NCI-H1417 (cell line): ENCODE measurements around the gene SDK1.
"Not testable (repeated sequence)": the region's sequence is repeated elsewhere in the genome, so short reads cannot be mapped to it uniquely, and the experiment has no call there.

ENCODE experiments used
- DNase-seq, 3 experiments: peaks; one replicate each; lab custom pipeline; 2025; lab: John Stamatoyannopoulos, UW

Gene SDK1

DNA sequence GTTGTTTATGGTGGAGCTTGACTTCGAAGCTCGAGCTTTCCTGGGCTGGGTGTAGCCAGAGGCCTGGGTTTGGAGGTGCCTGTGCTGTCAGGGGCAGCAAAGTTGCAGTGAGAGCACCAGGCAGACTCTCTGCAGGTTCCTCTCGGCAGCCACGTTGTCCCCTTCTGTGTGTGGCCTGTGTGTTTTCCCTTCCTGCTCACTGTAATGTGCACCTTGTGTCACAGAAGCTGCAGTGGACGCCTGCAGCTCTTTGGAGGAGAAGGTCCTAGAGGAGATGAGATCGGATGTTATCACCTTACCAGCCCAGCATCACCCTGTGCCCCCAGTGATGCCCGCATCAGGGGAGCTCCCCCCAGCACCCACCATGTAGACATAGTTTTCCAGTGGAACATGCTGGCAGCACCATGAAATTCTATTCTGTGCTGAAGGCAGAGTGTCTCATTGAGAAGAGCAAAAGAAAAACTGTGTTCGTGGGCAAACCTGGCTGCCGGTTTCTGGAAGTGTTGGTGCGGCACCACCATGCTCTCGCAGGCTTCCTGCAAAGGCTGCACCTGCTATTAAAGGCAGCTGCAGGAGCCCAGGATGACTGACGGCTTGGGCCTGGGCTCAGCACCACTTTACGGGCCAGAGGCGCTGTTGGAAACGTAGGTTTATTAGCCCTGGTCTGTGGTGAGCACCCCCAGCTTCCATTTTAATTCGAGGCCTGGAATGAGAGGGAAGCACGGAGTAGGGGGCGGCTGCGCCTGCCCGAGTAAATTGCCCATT lies 771.3 kb downstream of the SDK1 start:
- peak in 1 of 3 experiments; percentile 19 for DNase-seq

- no peak for DNase-seq
Measured at GRCh38 chr7:4073052-4073451, 772.0 kb downstream of the SDK1 start.

DNA sequence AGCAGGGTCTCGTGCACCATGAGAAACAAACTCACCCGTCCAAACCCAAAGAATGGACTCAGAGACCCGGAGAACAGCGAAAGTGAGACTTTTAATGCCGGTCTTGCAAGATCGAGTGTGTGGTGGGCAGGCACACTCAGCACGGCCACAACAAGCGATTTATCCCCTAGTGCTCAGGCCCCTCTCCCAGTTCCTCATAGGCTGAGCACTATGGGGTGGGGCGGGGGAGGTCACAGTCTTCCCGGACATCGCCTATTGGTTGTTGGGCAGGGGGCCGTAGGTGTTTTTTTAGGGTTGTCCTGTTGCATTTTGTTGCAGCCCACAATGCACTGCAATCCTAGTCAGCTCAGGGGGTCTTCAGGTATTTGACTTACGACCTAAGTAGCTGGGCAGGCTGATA lies 772.7 kb downstream of the SDK1 start:
- no peak for DNase-seq

- no peak for DNase-seq
Measured at GRCh38 chr7:4074407-4074806, 773.4 kb downstream of the SDK1 start.

DNA sequence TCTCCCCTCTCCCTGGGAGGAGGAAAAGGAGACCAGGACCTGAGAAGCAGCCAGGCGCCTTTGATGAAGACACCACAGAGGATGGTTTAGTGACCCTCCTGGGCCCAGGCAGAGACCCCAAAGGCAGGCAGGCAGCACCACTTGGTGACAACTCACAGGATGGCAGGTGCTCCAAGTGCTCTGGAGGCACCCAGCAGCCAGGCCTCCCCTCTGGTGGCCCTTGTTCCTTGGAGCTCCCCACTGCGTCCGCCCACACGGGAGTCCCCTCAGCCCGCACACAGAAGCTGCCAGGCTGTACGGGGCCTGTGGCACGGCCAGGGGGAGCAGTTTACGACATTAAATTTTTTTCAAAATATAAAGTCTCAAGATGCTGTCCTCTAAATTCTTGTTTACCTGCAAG lies 773.9 kb downstream of the SDK1 start:
- peak in 1 of 3 experiments; percentile 5 for DNase-seq

GRCh38 chr7:4076701-4077294 lies 775.7 kb downstream of the SDK1 start:
- DNase-seq: no peak

DNA sequence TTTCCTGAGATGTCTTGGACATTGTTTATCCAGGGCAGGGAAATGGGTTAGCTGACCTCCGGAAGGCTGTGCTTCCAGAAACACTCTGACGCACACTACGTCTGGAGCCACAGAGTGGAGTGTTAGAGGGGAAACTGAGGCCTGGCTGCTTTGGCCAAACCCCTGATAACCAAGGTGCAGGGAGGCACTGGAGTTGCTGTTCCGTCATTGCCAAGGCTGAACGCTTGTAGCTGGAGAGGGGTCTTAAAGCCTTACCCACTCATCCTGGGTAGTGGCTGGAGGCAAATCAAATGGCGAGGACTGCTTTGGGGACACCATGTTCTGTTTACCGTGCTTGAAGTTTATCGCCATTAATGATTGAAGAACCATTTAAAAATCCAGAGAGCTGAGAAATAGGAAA lies 776.9 kb downstream of the SDK1 start:
- DNase-seq: no peak

- no peak for DNase-seq
Measured at GRCh38 chr7:4078580-4078979, 777.5 kb downstream of the SDK1 start.

- DNase-seq: no peak
Measured at GRCh38 chr7:4079366-4079765, 778.3 kb downstream of the SDK1 start.

- no peak for DNase-seq
Measured at GRCh38 chr7:4079956-4080355, 778.9 kb downstream of the SDK1 start.

GRCh38 chr7:4080954-4081353 lies 779.9 kb downstream of the SDK1 start:
- no peak for DNase-seq

GRCh38 chr7:4083513-4083912 lies 782.5 kb downstream of the SDK1 start:
- DNase-seq: no peak

- peak in 1 of 3 experiments; percentile 17 for DNase-seq
Measured at GRCh38 chr7:4084271-4084670, 783.2 kb downstream of the SDK1 start.

- DNase-seq: no peak
Measured at GRCh38 chr7:4085937-4086691, 785.1 kb downstream of the SDK1 start.

GRCh38 chr7:4086723-4087122 lies 785.7 kb downstream of the SDK1 start:
- no peak for DNase-seq

GRCh38 chr7:4091767-4092166 lies 790.7 kb downstream of the SDK1 start:
- no peak for DNase-seq

DNA sequence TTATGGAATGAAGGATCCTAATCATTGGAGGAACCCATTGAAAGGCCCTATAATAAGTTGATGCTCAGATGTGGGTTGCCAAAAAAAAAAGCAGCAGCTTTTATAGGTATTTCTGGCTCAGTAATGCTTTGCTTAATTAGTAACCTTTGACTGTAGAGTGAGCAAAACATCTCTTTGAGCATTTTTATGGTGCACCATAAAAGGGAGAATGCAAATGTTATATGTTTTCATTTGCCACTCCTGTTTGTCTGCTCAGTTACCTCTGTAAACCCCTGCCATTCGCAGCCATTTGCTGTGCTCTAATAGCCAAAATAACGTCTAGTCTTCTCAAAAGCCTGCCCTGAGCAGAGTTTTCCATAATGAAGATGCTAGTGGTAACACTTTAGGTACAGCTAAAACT lies 792.0 kb downstream of the SDK1 start:
- DNase-seq: no peak

- DNase-seq: no peak
Measured at GRCh38 chr7:4093483-4093882, 792.4 kb downstream of the SDK1 start.

DNA sequence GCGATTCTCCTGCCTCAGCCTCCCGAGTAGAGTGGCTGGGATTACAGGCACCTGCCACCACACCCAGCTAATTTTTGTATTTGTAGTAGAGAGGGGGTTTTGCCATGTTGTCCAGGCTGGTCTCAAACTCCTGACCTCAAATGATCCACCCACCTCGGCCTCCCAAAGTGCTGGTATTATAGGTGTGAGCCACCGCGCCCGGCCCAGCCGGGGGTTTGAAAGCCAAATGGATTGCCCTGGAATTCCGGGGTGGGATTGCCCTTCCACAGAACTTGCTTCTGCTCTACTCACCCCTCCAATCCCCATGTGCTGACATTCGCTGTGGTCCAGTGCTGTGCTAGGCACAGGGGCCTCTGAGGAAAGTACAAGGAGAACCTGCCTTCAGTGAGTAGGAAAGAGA lies 793.1 kb downstream of the SDK1 start:
- DNase-seq: not testable (repeated sequence)

- no peak for DNase-seq
Measured at GRCh38 chr7:4097001-4097609, 796.1 kb downstream of the SDK1 start.

DNA sequence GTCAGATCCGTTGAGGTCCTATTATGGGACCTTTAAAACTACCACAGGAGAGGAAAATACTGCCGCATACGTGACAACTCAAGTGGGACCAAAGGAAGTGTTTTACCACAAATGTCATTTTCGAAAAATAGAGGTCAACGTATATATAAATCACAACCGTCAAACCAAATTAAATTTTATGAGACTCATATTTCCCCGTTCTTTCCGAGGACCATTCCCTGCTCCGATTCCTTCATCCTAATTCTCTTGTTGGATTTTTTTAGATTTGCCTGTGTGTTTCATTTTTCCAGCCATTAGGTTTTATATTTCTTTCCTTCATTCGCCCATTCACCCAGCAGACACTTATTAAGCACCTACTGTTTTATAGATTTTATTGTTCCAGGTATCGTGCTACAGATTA lies 797.1 kb downstream of the SDK1 start:
- DNase-seq: no peak

GRCh38 chr7:4099651-4100050 lies 798.6 kb downstream of the SDK1 start:
- no peak for DNase-seq

GRCh38 chr7:4100148-4100547 lies 799.1 kb downstream of the SDK1 start:
- DNase-seq: no peak
